GM19463 (cell line): ENCODE measurements around the gene KRT4.

Experiments used
- ATAC-seq: cut with Tn5 transposase; IDR thresholded peaks from one replicate; pipeline ENCODE4 v1.9.1; 2021; ENCODE audit warnings: mild to moderate bottlenecking, moderate library complexity; ENCODE audit not compliant: unreplicated experiment

Gene KRT4

DNA sequence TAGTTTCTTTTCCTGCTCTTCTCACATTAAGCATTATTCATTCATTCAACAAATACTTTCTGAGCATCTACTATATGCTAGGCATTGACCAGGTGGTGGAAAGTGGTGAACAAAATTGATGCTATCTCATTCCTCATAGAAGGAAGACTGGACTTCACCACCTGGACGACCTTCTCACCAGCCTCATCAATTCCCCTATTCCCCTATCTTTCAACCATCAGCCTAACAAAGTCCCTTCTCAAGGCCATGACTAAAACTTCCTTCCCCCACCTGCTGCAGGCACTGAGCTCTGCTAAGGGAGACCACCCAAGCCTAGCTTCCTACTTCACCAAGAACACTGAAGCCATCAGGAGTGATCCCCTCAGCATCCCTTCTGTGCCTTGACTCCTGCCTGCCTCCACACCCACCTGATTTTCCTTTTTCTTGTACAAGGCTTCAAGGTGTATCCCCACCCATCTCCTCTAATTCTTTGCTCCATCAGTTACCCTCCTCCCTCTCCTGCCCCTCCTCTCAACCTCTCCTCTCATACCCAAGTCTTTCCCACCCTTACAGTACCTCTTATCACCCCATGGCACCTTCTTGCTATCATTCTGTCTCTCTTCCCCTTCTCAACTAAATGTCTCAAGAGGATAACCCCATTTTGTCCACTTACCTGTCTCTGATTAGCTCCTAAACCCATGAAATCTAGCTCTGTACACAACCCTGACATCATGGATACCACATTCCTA is 56.3 kb downstream of the KRT4 start:
- ATAC-seq, result no peak
